HG02852 (cell line): ENCODE measurements around the gene MAP3K8.

Source experiments
- ATAC-seq: cut with Tn5 transposase; IDR thresholded peaks from one replicate; pipeline ENCODE4 v1.9.1; 2021; ENCODE audit warnings: mild to moderate bottlenecking, moderate library complexity; ENCODE audit not compliant: unreplicated experiment

The MAP3K8 gene

DNA sequence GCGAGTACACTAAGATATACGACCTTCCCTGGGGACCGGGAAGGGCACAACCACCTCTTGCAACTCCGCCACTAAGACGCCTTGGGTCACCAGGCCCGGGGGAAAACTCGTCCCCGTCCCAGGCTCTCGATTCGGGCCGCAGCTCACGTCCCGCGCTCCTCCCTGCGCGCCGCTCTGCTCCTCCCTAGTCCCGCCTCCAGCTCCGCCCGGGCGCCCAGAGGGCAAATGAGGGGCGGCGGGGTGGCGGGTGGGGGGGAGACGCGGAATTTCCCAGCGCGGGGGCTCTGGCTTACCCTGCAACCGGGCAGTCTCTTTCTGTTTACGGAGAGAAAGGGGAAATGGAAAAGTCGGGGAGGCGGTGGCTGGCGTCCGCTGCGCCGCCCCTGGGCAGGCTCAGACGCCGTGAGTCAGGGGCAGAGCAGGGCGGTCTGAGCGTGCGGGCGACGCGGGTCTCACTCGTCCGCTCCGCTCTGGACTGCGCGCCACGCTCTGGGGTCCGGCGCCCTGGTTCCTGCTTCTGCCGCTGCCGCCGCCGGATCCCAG is at the start of gene MAP3K8:
MAP3K8 (plus strand) TSS at position 455 of the 543 bp plus-strand sequence. CDS start 4,755 bp downstream, outside the sequence.
- ATAC-seq = peak; percentile 55

- ATAC-seq = no peak
These were observed 49.2 kb upstream of the MAP3K8 start for GRCh38 chr10:30384701-30385201.

GRCh38 chr10:30386801-30387588 is 47.0 kb upstream of the MAP3K8 start:
- no peak for ATAC-seq

- ATAC-seq = no peak
These were observed 46.2 kb upstream of the MAP3K8 start for GRCh38 chr10:30387646-30388243.

GRCh38 chr10:30389543-30389942 is 44.4 kb upstream of the MAP3K8 start:
- ATAC-seq = no peak

GRCh38 chr10:30390207-30390606 is 43.8 kb upstream of the MAP3K8 start:
- ATAC-seq = no peak

- ATAC-seq = no peak
These were observed 42.7 kb upstream of the MAP3K8 start for GRCh38 chr10:30391266-30391665.

- ATAC-seq = peak; percentile 89
These were observed 41.4 kb upstream of the MAP3K8 start for GRCh38 chr10:30392564-30392990.

- no peak for ATAC-seq
These were observed 37.7 kb upstream of the MAP3K8 start for GRCh38 chr10:30396293-30396692.

- ATAC-seq = no peak
These were observed 37.3 kb upstream of the MAP3K8 start for GRCh38 chr10:30396698-30397097.

DNA sequence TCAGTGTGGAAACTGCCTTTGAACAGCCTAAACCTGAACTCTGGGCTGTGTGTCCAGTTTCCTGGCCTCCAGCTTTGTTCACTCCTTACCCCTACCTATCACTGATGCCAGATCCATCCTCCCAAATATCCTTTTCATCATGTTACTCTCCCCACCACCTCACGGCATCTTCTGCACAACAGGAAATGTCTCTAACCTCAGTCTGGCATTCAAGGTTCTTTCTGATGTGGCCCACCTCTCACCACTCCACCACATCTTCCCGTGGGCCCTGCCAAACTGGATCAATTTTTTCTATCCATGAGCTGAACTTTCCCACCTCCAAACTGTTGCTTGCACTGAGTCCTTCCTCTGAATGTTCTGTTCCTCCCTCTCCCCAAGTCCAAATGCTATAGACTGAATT is 35.8 kb upstream of the MAP3K8 start:
- ATAC-seq = no peak

DNA sequence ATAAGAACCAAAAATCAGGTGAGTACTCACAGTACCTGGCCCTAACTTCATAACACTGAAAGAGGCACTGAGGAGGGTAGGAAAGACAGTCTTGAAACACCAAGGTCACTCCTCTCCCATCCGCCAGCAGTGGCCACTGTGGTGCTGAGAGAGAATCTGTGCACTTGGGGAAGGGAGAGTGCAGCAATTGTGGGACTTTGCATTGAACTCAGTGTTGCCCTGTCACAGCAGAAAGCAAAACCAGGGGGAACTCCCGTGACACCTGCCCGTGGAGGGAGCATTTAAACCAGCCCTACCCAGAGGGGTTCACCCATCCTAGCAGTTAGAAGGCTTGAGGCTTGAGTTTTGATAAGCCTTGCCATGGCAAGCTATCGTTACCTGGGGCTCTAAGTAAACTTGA is 35.2 kb upstream of the MAP3K8 start:
- ATAC-seq = peak; percentile 54

GRCh38 chr10:30403494-30403893 is 30.5 kb upstream of the MAP3K8 start:
- no peak for ATAC-seq

GRCh38 chr10:30404540-30404939 is 29.4 kb upstream of the MAP3K8 start:
- no peak for ATAC-seq

DNA sequence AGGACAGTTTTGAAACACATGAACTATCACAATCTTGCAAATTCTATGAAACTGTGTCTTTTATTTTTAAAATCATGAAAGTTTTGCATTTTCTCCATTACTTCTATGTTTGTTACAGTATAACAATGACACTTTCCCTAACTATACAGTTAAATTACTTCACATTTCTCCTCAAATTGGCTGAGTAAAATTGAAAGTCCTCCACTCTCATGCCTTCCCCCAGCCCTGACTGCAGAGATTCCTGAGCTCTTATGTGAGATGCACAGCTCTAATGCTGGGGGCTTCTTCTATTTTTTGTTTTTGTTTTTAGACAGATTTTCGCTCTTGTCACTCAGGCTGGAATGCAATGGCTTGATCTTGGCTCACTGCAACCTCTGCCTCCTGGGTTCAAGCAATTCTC is 22.7 kb upstream of the MAP3K8 start:
- ATAC-seq = no peak

DNA sequence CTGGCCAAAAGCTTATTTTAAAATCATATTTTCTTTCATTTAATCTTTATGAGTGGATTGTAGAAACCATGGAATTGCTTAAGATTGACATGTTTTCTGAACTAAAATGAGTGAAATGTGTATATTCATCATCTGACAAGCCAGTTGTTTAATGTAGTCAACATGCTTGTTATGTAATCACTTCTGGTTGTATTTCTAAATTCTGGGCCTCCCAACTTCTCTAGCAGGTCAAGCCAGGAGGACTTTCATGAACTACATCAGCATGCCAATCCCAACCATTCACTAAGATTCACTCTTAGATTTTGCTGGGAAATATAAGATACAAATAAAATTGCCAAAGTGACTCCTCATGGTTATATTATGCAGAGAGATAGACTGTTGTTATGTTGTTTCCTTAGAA is 21.1 kb upstream of the MAP3K8 start:
- ATAC-seq = no peak

- ATAC-seq = no peak
These were observed 19.9 kb upstream of the MAP3K8 start for GRCh38 chr10:30413996-30414576.

DNA sequence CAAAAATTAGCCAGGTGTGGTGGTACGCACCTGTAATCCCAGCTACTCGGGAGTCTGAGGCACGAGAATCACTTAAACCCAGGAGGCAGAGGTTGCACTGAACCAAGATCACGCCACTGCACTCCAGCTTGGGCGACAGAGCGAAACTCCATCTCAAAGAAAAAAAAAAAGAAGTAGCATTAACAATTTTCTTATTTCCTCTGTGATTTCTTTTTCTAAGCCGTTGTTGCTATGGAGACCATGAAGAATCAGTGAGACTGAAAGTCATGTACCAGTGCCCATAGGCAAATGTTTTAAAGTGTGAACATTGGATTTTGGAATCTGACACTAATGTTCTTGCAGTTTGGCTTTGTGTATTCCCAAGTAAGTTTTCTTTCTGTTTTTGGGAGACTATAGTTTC is 18.4 kb upstream of the MAP3K8 start:
- ATAC-seq = no peak

DNA sequence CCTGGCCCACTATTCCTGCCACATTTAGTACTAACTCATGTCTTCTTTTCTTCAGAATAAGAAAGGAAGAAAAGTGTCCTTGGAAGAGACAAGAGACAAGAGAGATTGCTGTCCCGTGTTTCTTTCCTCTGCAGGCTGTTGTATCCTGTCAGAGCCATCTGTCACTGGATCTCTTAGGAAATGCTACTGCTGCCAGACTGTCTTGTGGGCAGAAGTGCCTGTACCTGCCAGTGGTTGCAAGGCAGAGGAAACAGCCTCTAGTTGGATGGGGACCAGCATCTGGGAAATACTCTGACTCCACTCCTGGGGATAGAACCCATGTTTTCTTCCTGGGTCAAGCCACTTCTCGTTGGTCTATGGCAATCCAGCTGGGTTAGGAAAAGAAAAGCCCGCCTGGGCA is 16.7 kb upstream of the MAP3K8 start:
- no peak for ATAC-seq

- peak; percentile 63 for ATAC-seq
These were observed 13.7 kb upstream of the MAP3K8 start for GRCh38 chr10:30420266-30420665.

DNA sequence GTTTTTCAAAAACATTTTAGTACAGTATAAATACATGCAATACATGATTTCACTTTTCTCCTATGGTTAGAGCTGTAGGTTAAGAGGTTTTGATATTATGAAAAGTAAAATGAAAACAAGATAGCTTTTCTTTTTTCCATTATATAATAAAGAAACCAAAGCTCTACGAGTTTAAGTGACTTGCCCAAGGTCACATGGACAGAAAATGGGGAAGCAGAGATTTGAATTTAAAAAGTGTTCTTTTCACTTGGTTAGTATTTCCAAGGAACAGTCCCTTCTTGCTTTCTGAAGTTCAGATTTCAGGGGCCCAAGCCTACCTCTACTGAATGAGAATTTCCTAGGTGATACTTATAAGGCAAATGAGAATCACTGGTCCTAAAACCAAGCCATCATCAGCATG is 13.2 kb upstream of the MAP3K8 start:
- ATAC-seq = peak; percentile 21
